HAP-1 (cell line): ENCODE measurements around the gene KIAA1191.

Experiments
- DNase-seq, 2 experiments: peaks; one replicate each; pipeline ENCODE4 v3.0.0-alpha.2; 2016 to 2020; ENCODE audit warnings: low spot score in 2 of 2
- H3K27me3 ChIP-seq: fragments of 250-450 bp; sonication (Bioruptor Pico); 2 replicates; pipeline ENCODE4 v1.5.1; 2020; ENCODE audit warnings: low read depth, mild to moderate bottlenecking, moderate library complexity
- H3K36me3 ChIP-seq: fragments of 250-450 bp; sonication (Bioruptor Pico); replicated peaks from 2 replicates; pipeline ENCODE4 v1.5.1; 2020; ENCODE audit warnings: mild to moderate bottlenecking
- H3K4me1 ChIP-seq: fragments of 250-450 bp; sonication (Bioruptor Pico); 2 replicates; pipeline ENCODE4 v1.5.1; 2020; ENCODE audit warnings: mild to moderate bottlenecking
- H3K4me3 ChIP-seq: fragments of 250-450 bp; sonication (Bioruptor Pico); 2 replicates; pipeline ENCODE4 v1.5.1; 2020; ENCODE audit warnings: mild to moderate bottlenecking, moderate library complexity
- H3K9me3 ChIP-seq: fragments of 250-450 bp; sonication (Bioruptor Pico); 2 replicates; pipeline ENCODE4 v1.5.1; 2020; ENCODE audit warnings: mild to moderate bottlenecking, moderate library complexity
- in situ Hi-C: fragments of 300-500 bp; cut with MboI; formaldehyde crosslinking; loops from 3 replicates; pipeline ENCODE4 v1.14.3; 2020; ENCODE audit warnings: low sequenced_read_pairs, inconsistent platforms, mixed read lengths

The KIAA1191 gene

DNA sequence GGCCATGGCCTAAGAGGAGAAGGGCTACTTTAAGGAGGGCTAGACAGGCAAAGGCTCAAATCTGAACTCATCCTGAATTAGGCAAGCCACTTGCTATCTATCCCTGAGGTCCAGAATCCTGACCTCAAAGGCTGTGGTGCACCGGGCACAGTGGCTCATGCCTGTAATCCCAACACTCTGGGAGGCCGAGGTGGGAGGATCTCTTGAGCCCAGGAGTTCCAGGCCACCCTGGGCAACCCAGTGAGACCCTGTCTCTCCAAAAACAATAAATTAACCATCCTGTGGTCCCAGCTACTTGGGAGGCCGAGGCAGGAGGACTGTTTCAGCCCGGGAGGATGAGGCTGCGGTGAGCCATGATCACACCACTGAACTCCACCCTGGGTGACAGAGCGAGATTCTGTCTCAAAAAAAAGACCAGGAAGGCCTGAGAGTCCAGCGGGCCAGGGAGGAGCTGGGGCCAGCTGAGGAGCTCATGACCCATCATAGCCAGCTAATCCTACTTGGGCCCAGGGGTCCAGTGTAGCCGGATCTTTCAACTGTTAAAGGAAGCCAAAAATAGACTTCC is 22.9 kb upstream of the KIAA1191 start:
- Histone ChIP-seq H3K36me3 (peaks cover 52% of the 10 kb centered on the region), H3K27me3 (no peaks in the 10 kb centered on the region), H3K4me1 (no peaks in the 10 kb centered on the region; the same call in 1 of the 2 replicates), H3K9me3 (no peaks in the 10 kb centered on the region), H3K4me3 (no peak overlapping the region)
- in situ Hi-C loops, result no loop called here
- no peak for DNase-seq

DNA sequence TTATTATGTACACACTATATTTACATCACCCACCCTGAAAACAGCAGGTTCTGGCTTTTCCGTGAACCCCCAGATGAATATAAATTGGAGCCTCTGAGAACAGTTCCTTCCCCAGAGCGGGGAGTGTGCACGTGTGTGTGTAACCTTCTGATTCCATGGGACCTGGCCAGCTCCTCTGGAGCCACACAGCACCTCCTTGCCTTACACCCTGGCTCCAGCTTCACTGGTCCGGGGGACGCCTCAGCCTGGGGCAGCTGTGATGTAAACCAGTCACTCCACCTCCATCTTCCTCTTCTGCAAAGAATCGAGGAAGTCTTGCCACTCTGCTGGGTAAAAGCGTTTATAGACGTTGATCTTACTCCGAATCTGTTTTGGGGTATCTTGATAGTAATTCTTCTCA is 22.4 kb upstream of the KIAA1191 start:
- peaks cover 52% of the 10 kb centered on the region for H3K36me3 ChIP-seq

DNA sequence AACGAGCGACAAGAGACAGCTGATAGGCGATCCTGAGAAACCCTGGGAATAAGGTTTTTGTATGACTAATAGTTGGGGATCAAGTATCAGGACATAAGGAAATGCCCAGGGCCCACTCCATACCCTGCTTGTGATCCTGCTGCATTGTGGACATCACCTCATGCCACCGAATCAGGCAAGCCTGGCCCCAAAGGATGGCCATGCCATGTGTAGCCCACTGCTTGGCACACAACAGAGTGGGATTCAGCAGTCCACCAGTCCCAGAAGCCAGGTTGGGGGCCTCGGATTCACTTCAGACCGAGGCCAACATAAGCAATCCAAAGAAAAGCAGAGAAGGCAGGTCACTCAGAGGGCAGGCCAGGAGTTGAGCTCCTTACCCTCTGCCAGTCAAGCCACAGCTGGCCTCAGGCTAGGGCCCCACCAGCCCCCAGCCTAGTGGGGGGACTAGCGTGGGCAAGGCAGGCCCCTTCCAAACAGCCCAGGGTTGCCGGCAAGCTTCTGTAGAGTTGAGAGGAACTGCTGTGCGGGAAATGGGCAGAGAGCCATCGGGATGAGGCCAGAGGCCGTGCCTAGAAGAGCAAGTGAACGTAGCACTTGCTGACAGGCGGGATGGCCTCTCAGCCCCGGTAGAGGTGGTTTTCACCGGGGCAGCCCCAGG is 21.8 kb upstream of the KIAA1191 start:
- in situ Hi-C loops, result no loop called here
- Histone ChIP-seq H3K4me1 (no peaks in the 10 kb centered on the region), H3K36me3 (peaks cover 52% of the 10 kb centered on the region), H3K4me3 (no peak overlapping the region), H3K9me3 (no peaks in the 10 kb centered on the region), H3K27me3 (no peaks in the 10 kb centered on the region)
- DNase-seq, result no peak

More for the DNA sequence above, 22.4 kb upstream of the KIAA1191 start:
- H3K4me1 ChIP-seq, result no peaks in the 10 kb centered on the region
- no peaks in the 10 kb centered on the region for H3K9me3 ChIP-seq
- no peak overlapping the region for H3K4me3 ChIP-seq
- in situ Hi-C loops, result no loop called here
- no peak for DNase-seq
- no peaks in the 10 kb centered on the region for H3K27me3 ChIP-seq

DNA sequence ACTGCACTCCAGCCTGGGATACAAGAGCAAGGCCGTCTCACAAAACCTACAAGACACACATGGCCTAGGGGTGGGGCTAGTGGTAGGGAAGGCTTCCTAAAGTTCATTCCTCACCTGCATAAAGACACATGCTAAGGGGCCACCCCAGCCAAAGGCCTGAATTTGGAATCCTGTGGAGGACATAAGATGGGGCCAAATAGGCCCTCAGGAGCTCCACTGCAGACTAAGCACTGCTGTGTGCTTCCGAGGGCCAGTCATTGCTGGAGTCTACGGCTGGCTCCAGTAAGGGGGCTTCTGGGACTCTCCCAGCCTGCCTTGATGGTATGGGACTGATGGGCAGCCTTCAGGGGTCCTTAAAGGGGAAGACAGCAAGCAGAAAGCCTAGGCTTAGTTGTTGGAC is 21.2 kb upstream of the KIAA1191 start:
- Histone ChIP-seq H3K4me1 (no peaks in the 10 kb centered on the region), H3K4me3 (no peak overlapping the region), H3K27me3 (no peaks in the 10 kb centered on the region), H3K9me3 (no peaks in the 10 kb centered on the region), H3K36me3 (peaks cover 52% of the 10 kb centered on the region)
- no peak for DNase-seq
- in situ Hi-C loops, result no loop called here

GRCh38 chr5:176381979-176382378 is 20.4 kb upstream of the KIAA1191 start:
- in situ Hi-C loops, result no loop called here
- Histone ChIP-seq H3K4me3 (no peak overlapping the region), H3K4me1 (no peaks in the 10 kb centered on the region), H3K27me3 (no peaks in the 10 kb centered on the region), H3K9me3 (no peaks in the 10 kb centered on the region), H3K36me3 (peaks cover 52% of the 10 kb centered on the region)
- DNase-seq, result no peak

GRCh38 chr5:176381423-176381822 is 19.9 kb upstream of the KIAA1191 start:
- H3K9me3 ChIP-seq, result no peaks in the 10 kb centered on the region
- H3K4me3 ChIP-seq, result no peak overlapping the region
- in situ Hi-C loops, result no loop called here
- H3K36me3 ChIP-seq, result peaks cover 48% of the 10 kb centered on the region
- no peaks in the 10 kb centered on the region for H3K27me3 ChIP-seq
- H3K4me1 ChIP-seq, result no peaks in the 10 kb centered on the region
- no peak for DNase-seq

DNA sequence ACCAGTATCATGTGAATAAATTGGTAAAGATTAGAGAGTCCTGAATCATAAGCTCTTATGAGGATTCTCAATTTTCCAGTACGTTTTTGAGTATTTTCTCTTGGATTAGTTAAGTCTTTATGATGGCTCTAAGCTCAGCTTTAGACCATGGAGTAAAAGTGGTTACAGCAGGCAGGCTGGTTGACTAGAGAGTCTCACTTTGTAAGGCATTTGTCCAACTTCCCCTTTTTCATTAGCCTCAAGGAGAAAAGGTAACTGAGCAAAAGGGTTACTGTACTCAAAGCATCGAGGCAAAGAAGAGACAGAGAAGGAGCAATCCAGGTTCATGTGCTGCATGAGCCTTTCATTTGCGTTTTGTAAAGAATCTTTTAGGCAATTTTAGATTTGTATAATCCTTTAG is 18.3 kb upstream of the KIAA1191 start:
- Histone ChIP-seq H3K27me3 (no peaks in the 10 kb centered on the region), H3K9me3 (no peaks in the 10 kb centered on the region), H3K4me3 (no peak overlapping the region), H3K36me3 (peaks cover 33% of the 10 kb centered on the region), H3K4me1 (no peaks in the 10 kb centered on the region)
- in situ Hi-C loops, result no loop called here
- no peak for DNase-seq

GRCh38 chr5:176373100-176373818 is 11.7 kb upstream of the KIAA1191 start:
- in situ Hi-C loops, result no loop called here
- peaks cover 4% of the 10 kb centered on the region; the same call in 1 of the 2 replicates for H3K4me1 ChIP-seq
- H3K4me3 ChIP-seq, result no peak overlapping the region
- no peaks in the 10 kb centered on the region for H3K9me3 ChIP-seq
- no peak for DNase-seq
- no peaks in the 10 kb centered on the region for H3K36me3 ChIP-seq
- no peaks in the 10 kb centered on the region for H3K27me3 ChIP-seq

DNA sequence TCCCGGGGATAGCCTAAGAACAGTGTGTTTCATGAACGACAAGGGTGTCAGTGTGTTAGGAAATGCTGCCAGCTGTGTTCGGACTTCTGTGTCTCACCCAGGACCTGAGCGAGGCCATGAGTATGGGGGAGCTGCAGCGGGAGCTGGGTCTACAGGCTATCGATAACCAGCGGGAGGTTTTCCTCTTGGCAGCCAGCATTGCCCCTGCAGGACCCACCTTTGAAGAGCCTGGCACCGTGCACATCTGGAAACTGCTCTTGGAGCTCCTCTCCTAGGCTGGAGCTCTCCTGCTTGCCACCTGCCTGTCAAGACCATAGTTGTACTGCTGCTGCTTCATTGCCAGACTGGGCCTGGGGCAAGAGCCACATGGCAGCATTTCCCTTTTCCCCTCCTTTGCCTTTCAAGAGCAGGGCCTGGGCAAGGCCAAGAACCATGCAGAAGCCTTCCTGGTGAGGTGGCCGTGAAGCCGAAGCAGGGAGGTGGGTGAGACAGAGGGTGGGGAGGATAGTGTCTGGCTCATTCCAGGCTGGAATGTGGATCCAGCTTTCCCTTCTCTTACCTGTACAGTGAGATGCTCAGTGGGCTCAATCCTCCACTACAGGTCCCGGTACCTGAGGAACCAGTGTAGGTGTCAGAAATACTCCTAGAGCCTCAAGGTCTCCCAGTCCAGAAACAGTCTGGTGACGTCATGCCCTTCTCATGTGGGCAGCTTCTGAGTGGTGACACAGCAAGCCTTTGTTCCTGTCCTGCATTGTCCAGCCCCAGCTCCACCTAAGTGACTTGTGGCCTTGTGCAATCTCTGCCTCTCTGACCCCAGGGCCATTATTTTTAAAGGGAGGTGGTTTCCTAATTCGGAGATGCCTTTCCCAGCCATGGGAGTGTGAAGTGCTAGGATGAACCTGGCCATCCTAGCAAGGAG is 10.3 kb upstream of the KIAA1191 start:
- H3K4me3 ChIP-seq, result no peak overlapping the region
- no peaks in the 10 kb centered on the region for H3K9me3 ChIP-seq
- H3K27me3 ChIP-seq, result no peaks in the 10 kb centered on the region
- no peak for DNase-seq
- peaks cover 4% of the 10 kb centered on the region; the same call in 1 of the 2 replicates for H3K4me1 ChIP-seq
- in situ Hi-C loops, result no loop called here
- H3K36me3 ChIP-seq, result no peaks in the 10 kb centered on the region

- no peak for DNase-seq
- Histone ChIP-seq H3K27me3 (no peaks in the 10 kb centered on the region), H3K9me3 (no peaks in the 10 kb centered on the region), H3K4me3 (no peak overlapping the region), H3K36me3 (no peaks in the 10 kb centered on the region), H3K4me1 (peaks cover 4% of the 10 kb centered on the region; the same call in 1 of the 2 replicates)
- in situ Hi-C loops, result no loop called here
Measured at GRCh38 chr5:176369934-176370711, 8.6 kb upstream of the KIAA1191 start.

- in situ Hi-C loops, result no loop called here
- DNase-seq, result no peak
- H3K27me3 ChIP-seq, result no peaks in the 10 kb centered on the region
- no peak overlapping the region for H3K4me3 ChIP-seq
- H3K4me1 ChIP-seq, result peaks cover 3% of the 10 kb centered on the region; the same call in 1 of the 2 replicates
- no peaks in the 10 kb centered on the region for H3K9me3 ChIP-seq
- H3K36me3 ChIP-seq, result no peaks in the 10 kb centered on the region
Measured at GRCh38 chr5:176368726-176369125, 7.2 kb upstream of the KIAA1191 start.

DNA sequence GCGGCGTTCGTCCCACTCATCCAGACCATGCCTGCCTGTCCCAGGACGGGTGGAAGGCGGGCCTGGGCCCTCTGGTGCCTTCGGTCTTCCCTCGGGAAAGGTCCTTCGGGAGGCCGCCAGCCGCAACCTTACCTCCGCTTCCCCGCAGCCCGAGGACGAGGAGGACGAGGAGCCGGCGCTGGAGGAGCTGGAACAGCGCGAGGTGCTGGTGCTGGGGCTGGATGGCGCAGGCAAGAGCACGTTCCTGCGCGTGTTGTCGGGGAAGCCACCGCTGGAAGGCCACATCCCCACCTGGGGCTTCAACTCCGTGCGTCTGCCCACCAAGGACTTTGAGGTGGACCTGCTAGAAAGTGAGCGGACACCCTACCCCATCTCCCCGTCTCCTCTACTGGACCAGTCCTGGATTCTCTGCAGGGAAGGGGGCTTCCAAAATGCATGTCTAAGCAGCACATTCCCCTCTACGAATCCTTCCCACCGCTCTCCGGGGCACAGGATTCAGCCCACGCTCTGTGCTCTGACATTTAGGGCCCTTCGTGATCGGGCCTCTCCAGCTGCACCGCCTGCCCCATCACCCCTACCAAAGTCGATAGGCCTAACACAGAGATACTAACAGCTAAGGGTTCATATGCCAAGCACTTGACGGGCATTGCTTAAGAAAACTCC is 4.8 kb upstream of the KIAA1191 start:
- H3K4me3 ChIP-seq, result no peak overlapping the region
- no peaks in the 10 kb centered on the region for H3K36me3 ChIP-seq
- no peaks in the 10 kb centered on the region for H3K4me1 ChIP-seq
- in situ Hi-C loops, result no loop called here
- H3K9me3 ChIP-seq, result no peaks in the 10 kb centered on the region
- H3K27me3 ChIP-seq, result no peaks in the 10 kb centered on the region
- DNase-seq, result no peak
